B cell (primary cell): ENCODE measurements around the gene CTIF. TPM values are rescaled to one million over a fixed set of nuclear protein-coding genes. Genes with fewer than 3 reads are reported as not detected.

Experiments used
- ATAC-seq: fragments of 200-7000 bp; cut with Tn5 transposase; one replicate; pipeline ENCODE4 v1.10.0; 2021; ENCODE audit warnings: low read depth, mild to moderate bottlenecking, moderate number of reproducible peaks, moderate library complexity
- CTCF ChIA-PET: fragments of 350-600 bp; sonication (Branson Sonifier 250); formaldehyde crosslinking; loops from one replicate; lab custom pipeline; 2021; ENCODE audit warnings: antibody characterized with exemption, inconsistent platforms; lab: Charles Lee
- POLR2A ChIA-PET: fragments of 350-600 bp; sonication (Branson Sonifier 250); formaldehyde crosslinking; loops from one replicate; lab custom pipeline; 2021; ENCODE audit warnings: antibody characterized with exemption; lab: Charles Lee
- DNase-seq: peaks from one replicate; pipeline ENCODE4 v3.0.0; 2013
- H2AFZ ChIP-seq: 2 replicates; pipeline ENCODE4 v1.6.1; 2012; ENCODE audit warnings: mild to moderate bottlenecking, low read depth, low read length; ENCODE audit not compliant: insufficient read depth, poor library complexity, severe bottlenecking
- H3K27ac ChIP-seq, 2 donors: 1 replicate in 1 of 2; 2 replicates in 1 of 2; pipeline ENCODE4 v1.5.1; 2012 to 2013; ENCODE audit warnings: low read length in 2 of 2, mild to moderate bottlenecking in 2 of 2, moderate library complexity in 1 of 2
- H3K27me3 ChIP-seq, 4 experiments: fragments of 200-600 bp in 1 of 4; sonication (generic) in 1 of 4; replicated peaks in 1 of 4; 1 replicate in 2 of 4; 2 replicates in 2 of 4; pipeline versions ENCODE4 v1.6.1 to v1.7.0; 2013 to 2016; ENCODE audit warnings: low read length in 3 of 4, mild to moderate bottlenecking in 2 of 4, mixed read lengths in 1 of 4, moderate library complexity in 1 of 4; ENCODE audit not compliant: insufficient read depth in 4 of 4, control insufficient read depth in 3 of 4; ENCODE audit errors: control extremely low read depth in 1 of 4
- H3K36me3 ChIP-seq, 2 experiments: replicated peaks in 1 of 2; 1 replicate in 1 of 2; 2 replicates in 1 of 2; pipeline versions ENCODE4 v1.6.1 to v1.7.1; 2013; ENCODE audit warnings: low read length in 1 of 2; ENCODE audit not compliant: insufficient read depth in 2 of 2, control insufficient read depth in 1 of 2; ENCODE audit errors: control extremely low read depth in 1 of 2, extremely low read depth in 1 of 2
- H3K4me1 ChIP-seq, 2 donors: fragments of 200-600 bp in 1 of 2; sonication (generic) in 1 of 2; 1 replicate in 1 of 2; 2 replicates in 1 of 2; pipeline versions ENCODE4 v1.5.1 to v1.6.1; 2013 to 2017; ENCODE audit warnings: low read length in 2 of 2; ENCODE audit not compliant: control insufficient read depth in 2 of 2, insufficient read depth in 2 of 2
- H3K4me2 ChIP-seq: replicated peaks from 2 replicates; pipeline ENCODE3; 2012; ENCODE audit warnings: mild to moderate bottlenecking, low read depth, low read length; ENCODE audit not compliant: poor library complexity, severe bottlenecking
- H3K4me3 ChIP-seq, 5 experiments: fragments of 200-600 bp in 1 of 5; sonication (generic) in 1 of 5; 1 replicate in 3 of 5; 2 replicates in 2 of 5; pipeline versions ENCODE4 v1.5.1 to v1.7.0; 2011 to 2016; ENCODE audit warnings: low read length in 4 of 5, mild to moderate bottlenecking in 4 of 5, low read depth in 2 of 5, control low read depth in 1 of 5, moderate library complexity in 1 of 5; ENCODE audit not compliant: insufficient read depth in 1 of 5; ENCODE audit errors: control extremely low read depth in 1 of 5, extremely low read depth in 1 of 5
- H3K79me2 ChIP-seq: fragments of 200-600 bp; sonication (generic); one replicate; pipeline ENCODE4 v1.6.0; 2016; ENCODE audit warnings: low read length; ENCODE audit not compliant: control insufficient read depth, insufficient read depth
- H3K9ac ChIP-seq: fragments of 200-600 bp; sonication (generic); 2 replicates; pipeline ENCODE4 v1.6.1; 2017; ENCODE audit warnings: mild to moderate bottlenecking, low read length, moderate library complexity
- H3K9me3 ChIP-seq, 3 donors: one replicate each; pipeline versions ENCODE4 v1.6.1 to v1.7.1; 2013; ENCODE audit warnings: low read length in 2 of 3; ENCODE audit not compliant: control insufficient read depth in 2 of 3, insufficient read depth in 1 of 3; ENCODE audit errors: control extremely low read depth in 1 of 3
- H4K20me1 ChIP-seq: 2 replicates; pipeline ENCODE4 v1.6.0; 2012; ENCODE audit warnings: mild to moderate bottlenecking, low read length; ENCODE audit not compliant: insufficient read depth, control insufficient read depth, poor library complexity, severe bottlenecking
- H3K27ac Mint-ChIP-seq: one replicate; pipeline ENCODE4 v1.8.0; 2021; ENCODE audit warnings: mixed read lengths
- H3K27me3 Mint-ChIP-seq: one replicate; pipeline ENCODE4 v1.8.0; 2021; ENCODE audit warnings: mixed read lengths
- H3K4me1 Mint-ChIP-seq: one replicate; pipeline ENCODE4 v1.8.0; 2021; ENCODE audit warnings: mixed read lengths
- H3K4me3 Mint-ChIP-seq: one replicate; pipeline ENCODE4 v1.8.0; 2021; ENCODE audit warnings: mixed read lengths
- H3K9me3 Mint-ChIP-seq: one replicate; pipeline ENCODE4 v1.8.0; 2022; ENCODE audit warnings: mixed read lengths; ENCODE audit not compliant: insufficient read depth
- EZH2 ChIP-seq: IDR thresholded peaks from 2 replicates; pipeline ENCODE4 v1.6.1; 2012; ENCODE audit warnings: borderline replicate concordance, low read depth, mild to moderate bottlenecking, moderate library complexity, low read length; ENCODE audit not compliant: insufficient read depth, poor library complexity, severe bottlenecking
- WGBS: methylation state at CpG from one replicate; pipeline ENCODE4 v1.1.5; 2013; ENCODE audit warnings: missing lambda C conversion rate; ENCODE audit not compliant: insufficient coverage; 5-methylcytosine and 5-hydroxymethylcytosine counted together
- intact Hi-C: fragments of 100-400 bp; cut with micrococcal nuclease; formaldehyde crosslinking; loops from one replicate; pipeline ENCODE4 v1.10.0; 2022
- polyA plus RNA-seq: library from polyadenylated mRNA; depleted of rRNA; stranded (reverse); fragments of >200 nt; gene quantifications from 2 replicates; pipeline ENCODE4 v1.2.3, GENCODE V29; 2012
- total RNA-seq, 2 donors: library from RNA; stranded (reverse); fragments of 120-200 nt in 1 of 2; gene quantifications; 1 replicate in 1 of 2; 2 replicates in 1 of 2; pipeline versions ENCODE4 v1.2.3 to v1.2.4, GENCODE V29; 2013 to 2022
- TF ChIP-seq, protein P1 (sequence below): fragments of 200-600 bp; IDR thresholded peaks from one replicate; pipeline ENCODE4 v1.8.0; 2022; ENCODE audit warnings: antibody characterized with exemption, mild to moderate bottlenecking

Gene CTIF
- total and polyA plus RNA-seq, 2 donors (not counting 1 experiment from before 2014, with no cell fraction given): 3.6 to 16.2 TPM

DNA sequence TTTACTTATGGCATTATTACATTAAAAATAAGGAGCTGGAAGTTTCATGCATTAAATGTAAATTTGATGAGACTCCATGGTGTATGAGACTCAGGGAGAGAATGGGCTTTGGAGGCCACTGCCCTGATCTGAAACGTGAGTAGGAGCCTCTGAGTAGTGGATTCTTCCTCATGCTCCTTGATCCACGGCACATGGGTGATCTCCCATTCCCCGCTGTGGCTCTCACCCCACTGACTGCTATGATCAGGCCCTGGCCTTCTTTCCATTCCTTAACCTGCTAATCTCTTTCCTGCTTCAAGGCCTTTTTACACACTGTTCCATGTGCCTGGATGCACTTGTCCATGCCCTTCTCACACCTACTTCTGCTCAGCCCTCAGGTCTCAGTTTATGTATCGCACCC, 343.5 kb downstream of the CTIF start:
- no peak overlapping the region for H3K4me3 Mint-ChIP-seq
- H3K4me1 Mint-ChIP-seq: no peaks in the 10 kb centered on the region
- no peaks in the 10 kb centered on the region for H3K9me3 Mint-ChIP-seq
- Histone ChIP-seq H3K9ac (no peak overlapping the region), H3K79me2 (no peaks in the 10 kb centered on the region), H3K9me3 (no peaks in the 10 kb centered on the region), H3K27me3 (peaks cover 0 to under 1% (median 0%) of the 10 kb centered on the region in 4 experiments), H3K4me3 (no peak overlapping the region), H3K36me3 (no peaks in the 10 kb centered on the region), H3K27ac (no peak overlapping the region), H3K4me2 (no peak overlapping the region), H3K4me1 (no peaks in the 10 kb centered on the region), H2AFZ (no peak overlapping the region), H4K20me1 (no peaks in the 10 kb centered on the region)
- intact Hi-C loops: no loop called here
- ATAC-seq (no peak), DNase-seq (no peak)
- POLR2A ChIA-PET: no interaction called here
- no peak overlapping the region for H3K27ac Mint-ChIP-seq
- TF ChIP-seq EZH2: no peak
- TF ChIP-seq, protein P1, sequence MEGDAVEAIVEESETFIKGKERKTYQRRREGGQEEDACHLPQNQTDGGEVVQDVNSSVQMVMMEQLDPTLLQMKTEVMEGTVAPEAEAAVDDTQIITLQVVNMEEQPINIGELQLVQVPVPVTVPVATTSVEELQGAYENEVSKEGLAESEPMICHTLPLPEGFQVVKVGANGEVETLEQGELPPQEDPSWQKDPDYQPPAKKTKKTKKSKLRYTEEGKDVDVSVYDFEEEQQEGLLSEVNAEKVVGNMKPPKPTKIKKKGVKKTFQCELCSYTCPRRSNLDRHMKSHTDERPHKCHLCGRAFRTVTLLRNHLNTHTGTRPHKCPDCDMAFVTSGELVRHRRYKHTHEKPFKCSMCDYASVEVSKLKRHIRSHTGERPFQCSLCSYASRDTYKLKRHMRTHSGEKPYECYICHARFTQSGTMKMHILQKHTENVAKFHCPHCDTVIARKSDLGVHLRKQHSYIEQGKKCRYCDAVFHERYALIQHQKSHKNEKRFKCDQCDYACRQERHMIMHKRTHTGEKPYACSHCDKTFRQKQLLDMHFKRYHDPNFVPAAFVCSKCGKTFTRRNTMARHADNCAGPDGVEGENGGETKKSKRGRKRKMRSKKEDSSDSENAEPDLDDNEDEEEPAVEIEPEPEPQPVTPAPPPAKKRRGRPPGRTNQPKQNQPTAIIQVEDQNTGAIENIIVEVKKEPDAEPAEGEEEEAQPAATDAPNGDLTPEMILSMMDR: no peak
- H3K27me3 Mint-ChIP-seq: peaks cover 4% of the 10 kb centered on the region
- WGBS: 100% methylated on average over 2 of the region's 4 CpGs
- CTCF ChIA-PET: interaction anchor here (1.0 kb wide), 1 partner anchor 105 kb away, joined by 3 read pairs; no protein-coding TSS in a partner anchor

DNA sequence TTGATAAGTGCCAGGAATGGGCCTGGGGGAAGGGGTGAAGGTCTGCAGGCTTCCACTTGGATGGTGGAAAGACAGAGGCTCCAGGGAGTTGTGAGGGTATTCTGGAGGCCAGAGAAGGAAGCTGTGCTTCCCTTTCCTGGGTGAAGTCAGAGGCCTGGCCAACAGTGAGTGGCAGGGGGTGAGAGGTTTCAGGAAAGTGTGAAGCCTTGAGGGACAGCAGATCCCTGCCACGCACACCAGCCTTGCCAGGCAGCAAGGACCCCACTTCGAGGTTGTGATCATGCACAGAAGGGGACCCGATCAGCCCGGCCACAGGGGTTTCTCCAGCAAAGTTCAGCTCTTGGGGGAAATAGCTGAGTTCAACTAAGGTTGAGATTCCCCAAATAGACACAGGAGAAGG, 345.5 kb downstream of the CTIF start:
- H4K20me1 ChIP-seq: no peaks in the 10 kb centered on the region
- no peak overlapping the region for H3K27ac Mint-ChIP-seq
- WGBS: 95% methylated on average over 4 of the region's 4 CpGs

More for the DNA sequence above, 345.5 kb downstream of the CTIF start:
- no peaks in the 10 kb centered on the region for H3K27me3 Mint-ChIP-seq
- Histone ChIP-seq H3K4me1 (no peaks in the 10 kb centered on the region), H3K4me2 (no peak overlapping the region), H3K36me3 (no peaks in the 10 kb centered on the region), H3K79me2 (no peaks in the 10 kb centered on the region), H2AFZ (no peak overlapping the region), H3K9me3 (no peaks in the 10 kb centered on the region), H3K27ac (no peak overlapping the region), H3K27me3 (no peaks in the 10 kb centered on the region), H3K4me3 (no peak overlapping the region), H3K9ac (no peak overlapping the region)
- TF ChIP-seq EZH2: no peak
- TF ChIP-seq, protein P1: no peak
- H3K4me3 Mint-ChIP-seq: no peak overlapping the region
- intact Hi-C loops: no loop called here
- H3K4me1 Mint-ChIP-seq: no peaks in the 10 kb centered on the region
- CTCF ChIA-PET: no interaction called here
- ATAC-seq: no peak
- POLR2A ChIA-PET: no interaction called here
- H3K9me3 Mint-ChIP-seq: no peaks in the 10 kb centered on the region
- DNase-seq: no peak
